Tibial nerve (tissue), 4 donors: Measurements from ENCODE around the gene RAB8A.

ENCODE experiments used
- CTCF ChIP-seq, 5 experiments: fragments of 200-600 bp in 3 of 5; fragments of 450-650 bp in 2 of 5; sonication (generic) in 3 of 5; IDR thresholded peaks; one replicate each; pipeline ENCODE4 v1.5.1; 2016 to 2019; ENCODE audit warnings: antibody characterized with exemption in 5 of 5, mild to moderate bottlenecking in 3 of 5, moderate library complexity in 2 of 5
- EP300 ChIP-seq, 2 donors: sonication (generic); formaldehyde crosslinking; IDR thresholded peaks; one replicate each; pipeline ENCODE4 v1.6.1; 2017; ENCODE audit warnings: antibody characterized with exemption in 2 of 2, mild to moderate bottlenecking in 1 of 2

- no peak for TF ChIP-seq CTCF (IDR thresholded peaks at IDR 0.05)
- TF ChIP-seq EP300 (IDR thresholded peaks at IDR 0.05), result no peak
Observed at GRCh38 chr19:16159655-16160054, 48.0 kb downstream of the RAB8A start.
